ENCODE data around the gene C5orf47.

GRCh38 chr5:173945160-173945559 lies 43.8 kb upstream of the C5orf47 start:
- TF ChIP-seq, protein P1, sequence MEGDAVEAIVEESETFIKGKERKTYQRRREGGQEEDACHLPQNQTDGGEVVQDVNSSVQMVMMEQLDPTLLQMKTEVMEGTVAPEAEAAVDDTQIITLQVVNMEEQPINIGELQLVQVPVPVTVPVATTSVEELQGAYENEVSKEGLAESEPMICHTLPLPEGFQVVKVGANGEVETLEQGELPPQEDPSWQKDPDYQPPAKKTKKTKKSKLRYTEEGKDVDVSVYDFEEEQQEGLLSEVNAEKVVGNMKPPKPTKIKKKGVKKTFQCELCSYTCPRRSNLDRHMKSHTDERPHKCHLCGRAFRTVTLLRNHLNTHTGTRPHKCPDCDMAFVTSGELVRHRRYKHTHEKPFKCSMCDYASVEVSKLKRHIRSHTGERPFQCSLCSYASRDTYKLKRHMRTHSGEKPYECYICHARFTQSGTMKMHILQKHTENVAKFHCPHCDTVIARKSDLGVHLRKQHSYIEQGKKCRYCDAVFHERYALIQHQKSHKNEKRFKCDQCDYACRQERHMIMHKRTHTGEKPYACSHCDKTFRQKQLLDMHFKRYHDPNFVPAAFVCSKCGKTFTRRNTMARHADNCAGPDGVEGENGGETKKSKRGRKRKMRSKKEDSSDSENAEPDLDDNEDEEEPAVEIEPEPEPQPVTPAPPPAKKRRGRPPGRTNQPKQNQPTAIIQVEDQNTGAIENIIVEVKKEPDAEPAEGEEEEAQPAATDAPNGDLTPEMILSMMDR (conservative IDR thresholded peaks at IDR 0.05; ENCODE audit: low read depth, low read length) = no peak
- TF ChIP-seq RFX5 (IDR thresholded peaks at IDR 0.05; ENCODE audit: low read depth, low read length) (no peak), CEBPB (IDR thresholded peaks at IDR 0.05; ENCODE audit: low read depth, low read length) (no peak), MAZ (IDR thresholded peaks at IDR 0.05; ENCODE audit: borderline replicate concordance, low read depth, low read length) (no peak), ELK1 (IDR thresholded peaks at IDR 0.05; ENCODE audit: borderline replicate concordance, low read depth, low read length) (no peak), RAD21 (IDR thresholded peaks at IDR 0.05; ENCODE audit: low read length) (no peak), SMC3 (IDR thresholded peaks at IDR 0.05; ENCODE audit: low read depth, low read length) (no peak), POLR2A (IDR thresholded peaks at IDR 0.05; ENCODE audit: low read depth, low read length) (no peak), MXI1 (IDR thresholded peaks at IDR 0.05; ENCODE audit: borderline replicate concordance, low read depth, low read length) (no peak)

Measured in IMR-90 (cell line).